ENCODE data around the gene KCNK15.

The KCNK15 gene

GRCh38 chr20:44736170-44737021 lies 9.3 kb upstream of the KCNK15 start:
- DNase-seq = peak; percentile 80

- DNase-seq = no peak
Observed at GRCh38 chr20:44737116-44737515, 8.5 kb upstream of the KCNK15 start.

GRCh38 chr20:44738813-44739477 lies 6.7 kb upstream of the KCNK15 start:
- DNase-seq = peak; percentile 91

GRCh38 chr20:44739942-44740341 lies 5.7 kb upstream of the KCNK15 start:
- no peak for DNase-seq

- no peak for DNase-seq
Observed at GRCh38 chr20:44742304-44743079, 3.2 kb upstream of the KCNK15 start.

GRCh38 chr20:44743080-44743701 lies 2.5 kb upstream of the KCNK15 start:
- no peak for DNase-seq

GRCh38 chr20:44743916-44744655 lies 1.6 kb upstream of the KCNK15 start:
- no peak for DNase-seq

GRCh38 chr20:44745122-44745597 lies 505 bp upstream of the KCNK15 start:
- DNase-seq = no peak

- peak; percentile 78 for DNase-seq
Observed at GRCh38 chr20:44746367-44747165, 901 bp downstream of the KCNK15 start.

- peak; percentile 95 for DNase-seq
Observed at GRCh38 chr20:44747166-44748004, 1.7 kb downstream of the KCNK15 start.

- DNase-seq = no peak
Observed at GRCh38 chr20:44748005-44748370, 2.3 kb downstream of the KCNK15 start.

- no peak for DNase-seq
Observed at GRCh38 chr20:44750081-44750805, 4.6 kb downstream of the KCNK15 start.

- DNase-seq = no peak
Observed at GRCh38 chr20:44752099-44752931, 6.7 kb downstream of the KCNK15 start.

GRCh38 chr20:44754554-44754953 lies 8.9 kb downstream of the KCNK15 start:
- no peak for DNase-seq

- no peak for DNase-seq
Observed at GRCh38 chr20:44756011-44756688, 10.5 kb downstream of the KCNK15 start.

- no peak for DNase-seq
Observed at GRCh38 chr20:44756956-44757355, 11.3 kb downstream of the KCNK15 start.

- DNase-seq = no peak
Observed at GRCh38 chr20:44758247-44759101, 12.8 kb downstream of the KCNK15 start.
